ENCODE data around the gene NCAPG2.

The NCAPG2 gene

DNA sequence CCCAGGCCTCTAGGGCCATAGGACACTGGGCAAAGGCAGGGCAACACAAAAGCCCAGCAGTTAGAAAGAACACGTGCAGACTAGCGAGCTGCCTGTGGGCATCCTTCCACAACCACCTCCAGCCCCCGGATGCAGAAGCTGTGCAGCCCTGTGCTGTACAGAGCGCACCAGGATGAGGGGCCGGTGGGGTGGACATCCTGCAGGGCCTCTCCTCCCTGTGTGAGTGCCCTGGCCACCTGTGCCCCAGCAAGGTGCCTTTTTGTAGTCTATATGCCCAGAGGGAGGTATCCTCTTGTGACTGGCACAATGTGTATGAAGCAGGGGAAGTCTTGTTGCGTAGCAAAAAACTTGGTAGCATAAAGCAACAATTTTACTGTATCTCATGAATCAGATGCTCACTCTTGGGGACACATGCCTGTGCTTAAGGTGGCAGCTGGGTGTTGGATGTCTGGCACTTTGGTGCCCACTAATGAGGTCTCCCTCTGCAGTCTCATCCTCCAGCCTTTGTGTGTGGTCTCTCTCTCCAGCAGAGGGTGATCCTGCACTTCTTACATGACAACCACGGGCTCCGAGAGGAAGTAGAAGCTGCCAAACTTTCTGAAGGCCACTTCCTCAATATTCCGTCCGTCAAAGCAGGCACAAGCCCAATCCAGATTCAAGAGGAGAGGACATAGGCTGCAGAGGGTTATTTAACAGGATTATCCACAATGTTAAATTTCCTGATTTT, 8.7 kb downstream of the NCAPG2 start:
- peak overlapping the region; percentile 30 for H3K4me2 ChIP-seq (ENCODE audit: low read depth, low read length, poor library complexity, severe bottlenecking)
- H4K20me1 ChIP-seq (ENCODE audit: insufficient read depth, low read length, poor library complexity, severe bottlenecking) = peaks cover 22% of the 10 kb centered on the region
- H3K4me1 ChIP-seq (ENCODE audit: insufficient read depth, low read length, poor library complexity, severe bottlenecking) = peaks cover 60% of the 10 kb centered on the region
- H3K9me2 ChIP-seq (replicated peaks; ENCODE audit: low read depth, low read length) = no peaks in the 10 kb centered on the region
- H3F3A ChIP-seq (ENCODE audit: low read depth) = no peaks in the 10 kb centered on the region; the same call in 1 of the 2 replicates
- no peak overlapping the region for H2AFZ ChIP-seq (ENCODE audit: low read length)
- no peaks in the 10 kb centered on the region for H3K27me3 ChIP-seq (ENCODE audit: insufficient read depth, low read length, poor library complexity, severe bottlenecking)
- peak overlapping the region; percentile 8 for H3K4me3 ChIP-seq (ENCODE audit: low read length, poor library complexity, severe bottlenecking)
- peaks cover 78% of the 10 kb centered on the region for H3K79me2 ChIP-seq (ENCODE audit: insufficient read depth, low read length)
- H3K9me3 ChIP-seq (ENCODE audit: insufficient read depth, low read depth, low read length) = no peaks in the 10 kb centered on the region
- TF ChIP-seq, protein P1, sequence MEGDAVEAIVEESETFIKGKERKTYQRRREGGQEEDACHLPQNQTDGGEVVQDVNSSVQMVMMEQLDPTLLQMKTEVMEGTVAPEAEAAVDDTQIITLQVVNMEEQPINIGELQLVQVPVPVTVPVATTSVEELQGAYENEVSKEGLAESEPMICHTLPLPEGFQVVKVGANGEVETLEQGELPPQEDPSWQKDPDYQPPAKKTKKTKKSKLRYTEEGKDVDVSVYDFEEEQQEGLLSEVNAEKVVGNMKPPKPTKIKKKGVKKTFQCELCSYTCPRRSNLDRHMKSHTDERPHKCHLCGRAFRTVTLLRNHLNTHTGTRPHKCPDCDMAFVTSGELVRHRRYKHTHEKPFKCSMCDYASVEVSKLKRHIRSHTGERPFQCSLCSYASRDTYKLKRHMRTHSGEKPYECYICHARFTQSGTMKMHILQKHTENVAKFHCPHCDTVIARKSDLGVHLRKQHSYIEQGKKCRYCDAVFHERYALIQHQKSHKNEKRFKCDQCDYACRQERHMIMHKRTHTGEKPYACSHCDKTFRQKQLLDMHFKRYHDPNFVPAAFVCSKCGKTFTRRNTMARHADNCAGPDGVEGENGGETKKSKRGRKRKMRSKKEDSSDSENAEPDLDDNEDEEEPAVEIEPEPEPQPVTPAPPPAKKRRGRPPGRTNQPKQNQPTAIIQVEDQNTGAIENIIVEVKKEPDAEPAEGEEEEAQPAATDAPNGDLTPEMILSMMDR (conservative IDR thresholded peaks at IDR 0.05; ENCODE audit: low read length) = peak; percentile 57
- no peak for TF ChIP-seq EZH2phosphoT487 (IDR thresholded peaks at IDR 0.05; ENCODE audit: borderline replicate concordance)
- H3K9ac ChIP-seq (ENCODE audit: low read depth, low read length, poor library complexity, severe bottlenecking) = peak overlapping the region; percentile 19
- peaks cover 29% of the 10 kb centered on the region; the same call in 1 of the 2 replicates for H3K36me3 ChIP-seq (ENCODE audit: insufficient read depth, low read length)

DNA sequence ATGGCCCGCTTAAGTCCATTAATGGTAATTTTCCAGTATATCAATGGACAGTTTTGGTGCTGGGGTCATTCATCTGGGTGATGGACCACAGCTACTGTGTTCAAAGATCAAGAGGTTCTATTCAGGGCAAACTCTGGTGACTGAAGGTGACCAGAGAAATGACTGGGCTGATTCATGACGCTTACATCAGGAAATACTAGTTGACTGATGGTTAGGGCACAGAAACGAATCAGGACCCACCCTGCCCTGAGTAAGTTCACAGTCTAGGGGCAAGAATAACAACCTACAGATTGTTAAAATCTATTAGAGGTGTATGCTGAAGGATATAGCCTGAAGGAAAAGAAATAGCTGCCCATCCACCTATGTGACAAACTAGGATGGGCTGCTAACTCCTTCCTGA, 9.5 kb downstream of the NCAPG2 start:
- Histone ChIP-seq H3K4me3 (ENCODE audit: low read length, poor library complexity, severe bottlenecking) (peak overlapping the region; percentile 37), H2AFZ (ENCODE audit: low read length) (no peak overlapping the region), H3K79me2 (ENCODE audit: insufficient read depth, low read length) (peaks cover 71% of the 10 kb centered on the region), H3K4me2 (ENCODE audit: low read depth, low read length, poor library complexity, severe bottlenecking) (peak overlapping the region; percentile 53), H3K27me3 (ENCODE audit: insufficient read depth, low read length, poor library complexity, severe bottlenecking) (no peaks in the 10 kb centered on the region), H3K9me2 (replicated peaks; ENCODE audit: low read depth, low read length) (no peaks in the 10 kb centered on the region), H4K20me1 (ENCODE audit: insufficient read depth, low read length, poor library complexity, severe bottlenecking) (peaks cover 14% of the 10 kb centered on the region), H3F3A (ENCODE audit: low read depth) (no peaks in the 10 kb centered on the region; the same call in 1 of the 2 replicates), H3K9me3 (ENCODE audit: insufficient read depth, low read depth, low read length) (no peaks in the 10 kb centered on the region), H3K36me3 (ENCODE audit: insufficient read depth, low read length) (peaks cover 35% of the 10 kb centered on the region; the same call in 1 of the 2 replicates), H3K9ac (ENCODE audit: low read depth, low read length, poor library complexity, severe bottlenecking) (peak overlapping the region; percentile 19), H3K4me1 (ENCODE audit: insufficient read depth, low read length, poor library complexity, severe bottlenecking) (peaks cover 52% of the 10 kb centered on the region)
- TF ChIP-seq, protein P1 (conservative IDR thresholded peaks at IDR 0.05; ENCODE audit: low read length) = no peak
- no peak for TF ChIP-seq EZH2phosphoT487 (IDR thresholded peaks at IDR 0.05; ENCODE audit: borderline replicate concordance)

DNA sequence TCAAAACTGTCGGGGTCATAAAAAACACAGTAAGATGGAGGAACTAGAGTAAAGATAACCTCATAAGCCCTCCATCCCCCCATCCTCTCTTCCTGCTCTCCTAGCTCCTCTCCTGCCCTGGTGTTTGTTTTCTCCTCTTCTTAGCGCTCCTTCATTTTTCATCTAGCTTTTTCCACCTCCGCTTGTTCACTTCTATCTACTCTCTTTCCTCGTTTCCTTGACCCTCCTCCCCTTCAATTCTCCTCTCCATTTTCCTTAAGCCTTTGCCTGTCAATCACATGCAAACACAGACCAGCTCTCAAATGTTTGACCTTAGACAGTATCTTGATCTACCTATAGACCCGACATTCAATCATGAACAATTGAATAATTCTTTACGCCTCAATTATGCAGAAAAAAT, 10.0 kb downstream of the NCAPG2 start:
- Histone ChIP-seq H3K36me3 (ENCODE audit: insufficient read depth, low read length) (peaks cover 39% of the 10 kb centered on the region; the same call in 1 of the 2 replicates), H3K4me2 (ENCODE audit: low read depth, low read length, poor library complexity, severe bottlenecking) (peak overlapping the region; percentile 53), H3K79me2 (ENCODE audit: insufficient read depth, low read length) (peaks cover 68% of the 10 kb centered on the region)

More for the DNA sequence above, 10.0 kb downstream of the NCAPG2 start:
- TF ChIP-seq, protein P1 (conservative IDR thresholded peaks at IDR 0.05; ENCODE audit: low read length) = no peak
- no peak for TF ChIP-seq EZH2phosphoT487 (IDR thresholded peaks at IDR 0.05; ENCODE audit: borderline replicate concordance)
- no peak overlapping the region for H2AFZ ChIP-seq (ENCODE audit: low read length)
- peaks cover 51% of the 10 kb centered on the region for H3K4me1 ChIP-seq (ENCODE audit: insufficient read depth, low read length, poor library complexity, severe bottlenecking)
- H3K9me3 ChIP-seq (ENCODE audit: insufficient read depth, low read depth, low read length) = no peaks in the 10 kb centered on the region
- H3K27me3 ChIP-seq (ENCODE audit: insufficient read depth, low read length, poor library complexity, severe bottlenecking) = no peaks in the 10 kb centered on the region
- H3F3A ChIP-seq (ENCODE audit: low read depth) = no peaks in the 10 kb centered on the region; the same call in 1 of the 2 replicates
- peaks cover 12% of the 10 kb centered on the region for H4K20me1 ChIP-seq (ENCODE audit: insufficient read depth, low read length, poor library complexity, severe bottlenecking)
- H3K4me3 ChIP-seq (ENCODE audit: low read length, poor library complexity, severe bottlenecking) = peak overlapping the region; percentile 37
- no peaks in the 10 kb centered on the region for H3K9me2 ChIP-seq (replicated peaks; ENCODE audit: low read depth, low read length)
- H3K9ac ChIP-seq (ENCODE audit: low read depth, low read length, poor library complexity, severe bottlenecking) = peak overlapping the region; percentile 19

Measured in Loucy (cell line).